ENCODE results near the gene TMTC4. TPM values are rescaled to one million over a fixed set of nuclear protein-coding genes. Genes with fewer than 3 reads are reported as not detected.

TMTC4 gene
- total RNA-seq, 1 experiment from 2014 or later, result 28.1 TPM

DNA sequence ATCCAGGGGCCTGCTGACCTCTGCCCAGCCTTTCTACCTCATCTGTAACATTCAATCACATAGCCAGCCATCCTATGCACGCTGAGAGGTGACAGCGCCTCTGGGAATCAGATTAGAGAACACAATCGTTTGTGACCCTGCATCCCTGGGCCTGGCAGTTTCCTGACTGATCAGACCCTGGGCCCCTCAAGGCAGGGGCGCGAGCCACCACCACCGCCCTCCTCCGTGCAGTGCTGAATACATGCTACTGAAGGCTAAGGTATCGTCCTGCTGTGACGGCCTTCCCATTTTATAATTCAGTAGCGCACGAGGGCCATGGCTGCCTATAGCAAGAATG lies 1.3 kb downstream of the TMTC4 start:
- DNase-seq, result peak; percentile 47
- no peak for TF ChIP-seq CTCF (conservative IDR thresholded peaks at IDR 0.05)
- Histone ChIP-seq H3K56ac (ENCODE audit: insufficient read length, low read depth, low read length) (no peak overlapping the region), H4K5ac (ENCODE audit: insufficient read length, low read depth, low read length) (no peak overlapping the region), H2AK5ac (ENCODE audit: insufficient read length, low read length) (no peak overlapping the region), H3K79me1 (ENCODE audit: insufficient read depth, low read depth, low read length, poor library complexity, severe bottlenecking) (no peaks in the 10 kb centered on the region), H3K14ac (ENCODE audit: insufficient read depth, low read length) (no peak overlapping the region), H4K91ac (ENCODE audit: insufficient read length, low read depth, low read length) (no peak overlapping the region), H3K18ac (ENCODE audit: insufficient read length, low read depth, low read length) (no peak overlapping the region), H3K4me2 (ENCODE audit: insufficient read depth, insufficient read length, low read length) (peak overlapping the region; percentile 78), H4K8ac (replicated peaks; ENCODE audit: insufficient read length, low read depth, low read length) (no peak overlapping the region), H3K23me2 (ENCODE audit: insufficient read length, low read depth, low read length, poor library complexity, severe bottlenecking) (peaks cover 13% of the 10 kb centered on the region), H2BK12ac (ENCODE audit: insufficient read length, low read depth, low read length) (no peak overlapping the region), H3K4ac (ENCODE audit: low read depth, low read length) (no peak overlapping the region), H2BK20ac (ENCODE audit: low read depth, low read length, poor library complexity, severe bottlenecking) (no peak overlapping the region), H4K20me1 (ENCODE audit: control insufficient read depth, insufficient read depth, insufficient read length) (no peaks in the 10 kb centered on the region), H2AFZ (ENCODE audit: low read length) (no peak overlapping the region), H3K9me3 (ENCODE audit: control insufficient read depth, low read depth, low read length) (no peaks in the 10 kb centered on the region), H3K27me3 (ENCODE audit: insufficient read depth, low read length) (no peaks in the 10 kb centered on the region; the same call in 1 of the 2 replicates), H2BK5ac (ENCODE audit: insufficient read length, low read length) (no peak overlapping the region), H3K27ac (ENCODE audit: insufficient read length, low read depth, low read length) (no peak overlapping the region), H3K79me2 (ENCODE audit: insufficient read depth, low read length) (no peaks in the 10 kb centered on the region; the same call in 1 of the 2 replicates), H2BK15ac (ENCODE audit: low read depth, low read length) (no peak overlapping the region), H3T11ph (ENCODE audit: low read length) (no peak overlapping the region), H2BK120ac (ENCODE audit: low read depth, low read length, poor library complexity, severe bottlenecking) (no peak overlapping the region), H3K9ac (ENCODE audit: extremely low read depth, insufficient read length, low read length) (no peak overlapping the region), H3K4me1 (ENCODE audit: insufficient read depth, low read length) (no peaks in the 10 kb centered on the region), H3K23ac (ENCODE audit: insufficient read length, low read depth, low read length) (no peak overlapping the region)
- no CpG with 5 or more reads among the region's 11 CpGs for WGBS (ENCODE audit: extremely low coverage, insufficient read length, low lambda C conversion rate)
- Mint-ChIP-seq H3K27me3 (ENCODE audit: low read depth) (peaks cover 17% of the 10 kb centered on the region), H3K9me3 (no peaks in the 10 kb centered on the region; a peak in 2 of 5 replicates), H3K36me3 (ENCODE audit: insufficient read depth in 1 of 3, low read depth in 3 of 3) (peaks cover 9 to 16% (median 15%) of the 10 kb centered on the region in 3 experiments), H3K27ac (no peak overlapping the region), H3K4me1 (peaks cover 22 to 24% of the 10 kb centered on the region in 2 experiments), H3K4me3 (peak overlapping the region; percentile 85 to 93)
